ENCODE results near the gene CST3.

CST3 gene

DNA sequence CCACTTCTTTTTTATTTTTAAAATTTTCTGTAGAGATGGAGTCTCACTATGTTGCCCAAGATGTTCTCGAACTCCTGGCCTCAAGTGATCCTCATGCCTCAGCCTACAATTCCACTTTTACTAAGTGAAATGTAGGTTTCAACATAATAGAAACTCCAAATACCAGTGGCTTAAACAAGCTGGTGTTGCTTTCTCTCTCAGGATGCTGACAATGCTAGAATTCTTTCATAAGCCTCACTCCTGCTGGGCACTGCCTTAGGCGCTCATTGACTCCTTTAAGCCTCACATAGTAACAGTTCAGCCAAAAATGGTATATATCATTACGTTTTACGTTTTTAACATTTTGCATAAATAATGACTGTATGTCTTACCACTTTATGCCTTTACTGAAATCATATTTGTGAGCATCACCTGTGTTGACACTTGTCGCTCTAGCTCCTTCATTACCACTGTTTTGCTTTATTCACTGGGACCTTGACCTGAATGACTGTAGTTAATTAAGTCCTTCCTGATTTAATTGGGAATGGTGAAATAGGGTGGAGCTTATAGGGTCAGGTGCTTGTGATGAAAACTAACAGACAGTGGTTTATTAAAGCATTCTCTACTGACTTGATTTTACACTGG, 28.2 kb downstream of the CST3 start:
- H3K27me3 ChIP-seq (ENCODE audit: control insufficient read depth, insufficient read depth, low read length) = no peaks in the 10 kb centered on the region
- H3K9ac ChIP-seq (ENCODE audit: low read length) = no peak overlapping the region
- no peak overlapping the region for H3K4me3 ChIP-seq (ENCODE audit: low read length)
- no peak overlapping the region for H3K27ac ChIP-seq (ENCODE audit: low read depth, low read length)
- H3K36me3 ChIP-seq (ENCODE audit: control insufficient read depth, insufficient read depth, low read length) = no peaks in the 10 kb centered on the region
- H3K4me1 ChIP-seq (ENCODE audit: control insufficient read depth, insufficient read depth, low read length) = peaks cover 7% of the 10 kb centered on the region

DNA sequence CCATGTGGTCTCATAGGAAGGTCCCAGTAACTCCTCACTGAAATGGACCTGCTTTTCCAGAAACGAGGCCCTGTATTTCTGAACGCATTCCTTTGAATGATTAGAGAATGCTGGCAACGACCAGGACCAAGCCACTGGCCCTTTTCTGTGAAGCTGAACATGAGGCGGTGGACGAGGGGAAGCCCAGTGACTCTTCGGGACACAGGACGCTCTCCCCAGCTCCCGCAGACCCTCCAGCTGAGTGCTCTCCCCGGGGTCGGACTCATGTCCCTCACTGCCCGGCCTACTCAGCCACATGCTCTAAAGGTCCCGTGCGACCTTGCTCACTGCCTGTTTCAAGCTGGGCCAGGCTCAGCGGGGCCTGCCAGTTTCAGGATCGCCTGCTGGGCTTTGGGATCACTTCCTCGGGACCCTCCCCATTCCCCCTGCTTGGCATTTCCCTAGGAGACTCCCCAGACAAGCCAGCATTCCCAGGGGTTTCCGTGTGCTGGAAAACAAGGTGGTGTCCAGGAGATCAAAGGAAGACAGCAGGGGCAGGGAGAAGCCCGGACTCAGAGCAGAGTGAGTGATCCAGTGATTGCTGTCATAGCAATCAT, 29.4 kb downstream of the CST3 start:
- Histone ChIP-seq H3K4me1 (ENCODE audit: control insufficient read depth, insufficient read depth, low read length) (no peaks in the 10 kb centered on the region), H3K4me3 (ENCODE audit: low read length) (no peak overlapping the region), H3K36me3 (ENCODE audit: control insufficient read depth, insufficient read depth, low read length) (no peaks in the 10 kb centered on the region), H3K9ac (ENCODE audit: low read length) (no peak overlapping the region), H3K27me3 (ENCODE audit: control insufficient read depth, insufficient read depth, low read length) (no peaks in the 10 kb centered on the region), H3K27ac (ENCODE audit: low read depth, low read length) (no peak overlapping the region)

DNA sequence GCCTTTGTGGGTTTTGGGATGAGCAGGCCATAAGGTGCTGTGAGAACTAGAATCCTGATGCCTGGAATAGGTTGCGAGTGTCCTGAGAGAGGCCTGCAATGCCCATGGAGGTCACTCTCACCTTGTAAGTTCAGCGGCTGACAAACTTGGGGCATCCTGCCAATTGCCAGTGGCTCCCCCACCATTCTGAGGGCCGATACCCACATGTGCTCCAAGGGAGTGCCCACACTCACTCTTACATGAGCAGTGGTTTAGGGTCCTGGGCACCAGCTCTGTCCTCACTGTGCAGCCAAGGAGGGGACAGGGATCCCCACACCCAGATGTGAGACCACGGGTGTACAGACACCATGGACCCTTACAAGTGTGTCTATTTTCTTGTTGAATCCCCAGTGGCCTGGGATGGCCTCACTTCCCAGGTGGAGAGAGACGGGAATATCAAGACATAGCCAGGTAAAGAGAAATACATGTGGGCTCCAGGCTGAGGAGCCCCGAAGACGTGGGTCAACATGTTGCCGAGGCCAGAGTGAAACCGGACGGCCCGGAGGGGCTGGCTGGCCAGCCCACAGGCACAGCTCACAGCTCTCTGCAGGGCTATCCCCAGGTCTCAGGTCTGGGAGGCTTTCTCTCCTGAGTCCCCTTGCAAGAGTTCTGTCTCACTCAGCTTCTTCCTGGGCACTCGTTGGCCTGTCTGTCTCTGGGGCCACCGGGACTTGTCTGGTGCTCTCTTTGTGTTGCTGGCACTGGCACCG, 30.1 kb downstream of the CST3 start:
- no peaks in the 10 kb centered on the region for H3K27me3 ChIP-seq (ENCODE audit: control insufficient read depth, insufficient read depth, low read length)
- no peaks in the 10 kb centered on the region for H3K36me3 ChIP-seq (ENCODE audit: control insufficient read depth, insufficient read depth, low read length)
- H3K27ac ChIP-seq (ENCODE audit: low read depth, low read length) = no peak overlapping the region
- H3K4me3 ChIP-seq (ENCODE audit: low read length) = no peak overlapping the region
- no peaks in the 10 kb centered on the region for H3K4me1 ChIP-seq (ENCODE audit: control insufficient read depth, insufficient read depth, low read length)
- no peak overlapping the region for H3K9ac ChIP-seq (ENCODE audit: low read length)

GRCh38 chr20:23606652-23607049, 31.1 kb downstream of the CST3 start:
- H3K4me3 ChIP-seq (ENCODE audit: low read length) = no peak overlapping the region
- H3K4me1 ChIP-seq (ENCODE audit: control insufficient read depth, insufficient read depth, low read length) = no peaks in the 10 kb centered on the region
- no peaks in the 10 kb centered on the region for H3K36me3 ChIP-seq (ENCODE audit: control insufficient read depth, insufficient read depth, low read length)
- no peak overlapping the region for H3K27ac ChIP-seq (ENCODE audit: low read depth, low read length)
- H3K9ac ChIP-seq (ENCODE audit: low read length) = no peak overlapping the region
- H3K27me3 ChIP-seq (ENCODE audit: control insufficient read depth, insufficient read depth, low read length) = no peaks in the 10 kb centered on the region

- no peaks in the 10 kb centered on the region for H3K27me3 ChIP-seq (ENCODE audit: control insufficient read depth, insufficient read depth, low read length)
- no peaks in the 10 kb centered on the region for H3K36me3 ChIP-seq (ENCODE audit: control insufficient read depth, insufficient read depth, low read length)
Measured at GRCh38 chr20:23605867-23606651, 31.7 kb downstream of the CST3 start, which contains the start of gene CST9. Gene CST9 (minus strand): TSS chr20:23605917. CDS start chr20:23605864, 53 bp downstream.

DNA sequence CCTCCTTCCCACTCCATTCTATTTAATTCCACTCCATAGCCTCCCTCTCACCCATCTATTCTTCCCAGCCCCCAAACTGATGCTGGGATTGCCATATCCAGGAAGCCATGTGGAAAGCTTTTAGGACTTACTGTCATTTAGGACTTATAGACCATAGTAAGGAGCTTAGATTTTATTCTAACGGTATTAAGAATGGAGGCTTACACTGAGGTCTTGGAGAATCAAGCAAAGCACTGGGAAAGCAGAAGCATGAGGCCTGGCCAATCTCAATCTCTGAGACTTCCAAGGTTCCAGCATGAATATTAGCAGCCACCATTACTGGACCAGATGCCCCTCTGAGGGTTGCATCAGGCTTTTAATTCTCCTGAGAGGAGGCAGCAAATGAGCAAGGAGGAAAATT, 33.4 kb downstream of the CST3 start:
- no peak overlapping the region for H3K27ac ChIP-seq (ENCODE audit: low read depth, low read length)

More at GRCh38 chr20:23605867-23606651, 31.7 kb downstream of the CST3 start, which contains the start of gene CST9:
- no peaks in the 10 kb centered on the region for H3K4me1 ChIP-seq (ENCODE audit: control insufficient read depth, insufficient read depth, low read length)
- H3K4me3 ChIP-seq (ENCODE audit: low read length) = no peak within 1 kb of the TSS
- no peak within 1 kb of the TSS for H3K27ac ChIP-seq (ENCODE audit: low read depth, low read length)
- H3K9ac ChIP-seq (ENCODE audit: low read length) = no peak within 1 kb of the TSS

DNA sequence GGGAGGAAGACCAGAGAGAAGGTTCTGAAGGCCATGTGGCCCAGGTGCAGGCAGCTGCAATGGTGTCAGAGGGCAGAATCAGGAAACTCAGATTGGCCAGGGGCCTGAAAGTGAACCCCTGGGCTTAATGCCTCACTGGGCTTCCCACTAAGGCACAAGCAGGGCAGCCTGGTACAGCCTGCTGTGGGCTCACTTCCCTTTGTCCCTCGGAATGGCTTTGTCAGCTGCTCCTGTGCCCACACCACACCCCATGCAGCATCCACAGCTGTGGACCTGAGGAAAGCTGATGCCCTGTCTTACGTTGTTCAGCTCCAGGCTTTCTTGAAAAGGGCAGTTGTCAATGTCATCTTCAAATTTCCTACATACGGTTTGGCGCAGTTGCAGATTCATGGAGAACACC, 34.4 kb downstream of the CST3 start:
- no peak overlapping the region for H3K9ac ChIP-seq (ENCODE audit: low read length)
- H3K27me3 ChIP-seq (ENCODE audit: control insufficient read depth, insufficient read depth, low read length) = no peaks in the 10 kb centered on the region
- H3K36me3 ChIP-seq (ENCODE audit: control insufficient read depth, insufficient read depth, low read length) = no peaks in the 10 kb centered on the region
- no peak overlapping the region for H3K27ac ChIP-seq (ENCODE audit: low read depth, low read length)
- no peaks in the 10 kb centered on the region for H3K4me1 ChIP-seq (ENCODE audit: control insufficient read depth, insufficient read depth, low read length)
- no peak overlapping the region for H3K4me3 ChIP-seq (ENCODE audit: low read length)

More for the DNA sequence above, 33.4 kb downstream of the CST3 start:
- H3K4me1 ChIP-seq (ENCODE audit: control insufficient read depth, insufficient read depth, low read length) = no peaks in the 10 kb centered on the region
- H3K4me3 ChIP-seq (ENCODE audit: low read length) = no peak overlapping the region
- H3K27me3 ChIP-seq (ENCODE audit: control insufficient read depth, insufficient read depth, low read length) = no peaks in the 10 kb centered on the region
- H3K9ac ChIP-seq (ENCODE audit: low read length) = no peak overlapping the region
- no peaks in the 10 kb centered on the region for H3K36me3 ChIP-seq (ENCODE audit: control insufficient read depth, insufficient read depth, low read length)

- H3K4me1 ChIP-seq (ENCODE audit: control insufficient read depth, insufficient read depth, low read length) = no peaks in the 10 kb centered on the region
- no peaks in the 10 kb centered on the region for H3K36me3 ChIP-seq (ENCODE audit: control insufficient read depth, insufficient read depth, low read length)
- no peak overlapping the region for H3K4me3 ChIP-seq (ENCODE audit: low read length)
- H3K9ac ChIP-seq (ENCODE audit: low read length) = no peak overlapping the region
- no peak overlapping the region for H3K27ac ChIP-seq (ENCODE audit: low read depth, low read length)
- H3K27me3 ChIP-seq (ENCODE audit: control insufficient read depth, insufficient read depth, low read length) = no peaks in the 10 kb centered on the region
Measured at GRCh38 chr20:23602699-23603098, 35.1 kb downstream of the CST3 start.

- Histone ChIP-seq H3K4me3 (ENCODE audit: low read length) (no peak overlapping the region), H3K9ac (ENCODE audit: low read length) (no peak overlapping the region), H3K27ac (ENCODE audit: low read depth, low read length) (no peak overlapping the region), H3K36me3 (ENCODE audit: control insufficient read depth, insufficient read depth, low read length) (no peaks in the 10 kb centered on the region), H3K4me1 (ENCODE audit: control insufficient read depth, insufficient read depth, low read length) (no peaks in the 10 kb centered on the region), H3K27me3 (ENCODE audit: control insufficient read depth, insufficient read depth, low read length) (no peaks in the 10 kb centered on the region)
Measured at GRCh38 chr20:23602241-23602640, 35.5 kb downstream of the CST3 start.

- no peak overlapping the region for H3K4me3 ChIP-seq (ENCODE audit: low read length)
- no peak overlapping the region for H3K9ac ChIP-seq (ENCODE audit: low read length)
- no peaks in the 10 kb centered on the region for H3K4me1 ChIP-seq (ENCODE audit: control insufficient read depth, insufficient read depth, low read length)
- H3K36me3 ChIP-seq (ENCODE audit: control insufficient read depth, insufficient read depth, low read length) = no peaks in the 10 kb centered on the region
- H3K27me3 ChIP-seq (ENCODE audit: control insufficient read depth, insufficient read depth, low read length) = no peaks in the 10 kb centered on the region
- no peak overlapping the region for H3K27ac ChIP-seq (ENCODE audit: low read depth, low read length)
Measured at GRCh38 chr20:23601715-23602114, 36.0 kb downstream of the CST3 start.

DNA sequence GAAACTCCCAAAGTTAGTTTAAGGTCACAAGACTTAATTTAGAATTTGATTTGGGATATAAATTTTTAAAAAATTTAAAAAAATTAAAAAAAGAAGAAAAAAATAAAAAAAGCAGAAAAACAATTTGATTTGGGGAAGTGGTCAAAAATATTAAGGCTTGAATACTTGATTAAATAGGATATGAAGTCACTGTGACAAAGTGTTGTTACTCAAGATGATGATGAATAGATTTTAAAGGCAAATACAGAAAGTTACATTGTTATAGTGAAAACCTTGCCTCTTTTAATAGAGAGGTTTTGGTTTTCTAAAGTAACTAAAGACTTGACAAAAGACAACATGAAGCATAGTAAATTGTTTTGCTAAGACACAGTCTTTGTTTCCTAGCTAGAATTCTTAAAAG, 39.3 kb downstream of the CST3 start:
- H3K27ac ChIP-seq (ENCODE audit: low read depth, low read length) = no peak overlapping the region
- no peaks in the 10 kb centered on the region for H3K4me1 ChIP-seq (ENCODE audit: control insufficient read depth, insufficient read depth, low read length)
- no peaks in the 10 kb centered on the region for H3K36me3 ChIP-seq (ENCODE audit: control insufficient read depth, insufficient read depth, low read length)
- H3K4me3 ChIP-seq (ENCODE audit: low read length) = no peak overlapping the region
- no peaks in the 10 kb centered on the region for H3K27me3 ChIP-seq (ENCODE audit: control insufficient read depth, insufficient read depth, low read length)
- H3K9ac ChIP-seq (ENCODE audit: low read length) = no peak overlapping the region

GRCh38 chr20:23596579-23597250, 41.0 kb downstream of the CST3 start:
- Histone ChIP-seq H3K9ac (ENCODE audit: low read length) (no peak overlapping the region), H3K4me3 (ENCODE audit: low read length) (no peak overlapping the region), H3K36me3 (ENCODE audit: control insufficient read depth, insufficient read depth, low read length) (no peaks in the 10 kb centered on the region), H3K27ac (ENCODE audit: low read depth, low read length) (no peak overlapping the region), H3K4me1 (ENCODE audit: control insufficient read depth, insufficient read depth, low read length) (no peaks in the 10 kb centered on the region), H3K27me3 (ENCODE audit: control insufficient read depth, insufficient read depth, low read length) (no peaks in the 10 kb centered on the region)

Data from rectal smooth muscle tissue (tissue), 1 donor.